Small intestine (tissue), 7 donors: Measurements from ENCODE around the gene FAM131B. TPM values are rescaled to one million over a fixed set of nuclear protein-coding genes. Genes with fewer than 3 reads are reported as not detected.

Experiments
- DNase-seq, 2 donors: peaks; one replicate each; pipeline versions ENCODE4 v3.0.0 to v3.0.0-alpha.2; 2013
- FAIRE-seq: peaks from 2 replicates; lab custom pipeline; 2012; peaks lifted over from hg19 to GRCh38; lab: Jason Lieb, UNC
- H3K27ac ChIP-seq, 3 donors: one replicate each; pipeline ENCODE4 v1.5.1; 2013; ENCODE audit warnings: low read length in 2 of 3, mild to moderate bottlenecking in 2 of 3, control low read depth in 1 of 3, inconsistent platforms in 1 of 3, low read depth in 1 of 3, moderate library complexity in 1 of 3
- H3K27me3 ChIP-seq, 3 donors: one replicate each; pipeline ENCODE4 v1.6.1; 2013; ENCODE audit warnings: low read length in 3 of 3, inconsistent platforms in 1 of 3; ENCODE audit not compliant: control insufficient read depth in 3 of 3, insufficient read depth in 3 of 3
- H3K36me3 ChIP-seq, 3 donors: one replicate each; pipeline ENCODE4 v1.6.1; 2013; ENCODE audit warnings: low read length in 3 of 3, inconsistent platforms in 1 of 3, low read depth in 1 of 3, mild to moderate bottlenecking in 1 of 3, moderate library complexity in 1 of 3; ENCODE audit not compliant: control insufficient read depth in 3 of 3, insufficient read depth in 2 of 3
- H3K4me1 ChIP-seq, 3 donors: one replicate each; pipeline ENCODE4 v1.6.1; 2013; ENCODE audit warnings: low read length in 2 of 3, inconsistent platforms in 1 of 3, low read depth in 1 of 3, mild to moderate bottlenecking in 1 of 3, moderate library complexity in 1 of 3; ENCODE audit not compliant: control insufficient read depth in 3 of 3, insufficient read depth in 2 of 3
- H3K4me3 ChIP-seq, 3 donors: one replicate each; pipeline ENCODE4 v1.5.1; 2013; ENCODE audit warnings: low read length in 3 of 3, control low read depth in 1 of 3, inconsistent platforms in 1 of 3, low read depth in 1 of 3, mild to moderate bottlenecking in 1 of 3, moderate library complexity in 1 of 3
- H3K9me3 ChIP-seq, 2 donors: one replicate each; pipeline ENCODE4 v1.6.1; 2013; ENCODE audit warnings: low read depth in 1 of 2, low read length in 1 of 2; ENCODE audit not compliant: control insufficient read depth in 2 of 2, insufficient read depth in 1 of 2
- WGBS, 3 donors: extraction: QIAGEN DNeasy Blood & Tissue Kit; methylation state at CpG; one replicate each; pipeline ENCODE4 v1.1.7; 2013; 5-methylcytosine and 5-hydroxymethylcytosine counted together
- polyA plus RNA-seq, 4 donors: library from polyadenylated mRNA; stranded (reverse) in 3 of 4; unstranded in 1 of 4; fragments of 200-250 nt in 3 of 4; fragments of 120-200 nt in 1 of 4; gene quantifications; one replicate each; pipeline versions ENCODE4 v1.2.1 to v1.2.3, GENCODE V29; 2013
- donor health status: healthy with polysubstance abuse.
- donor health status: control.
- donor health status: control.
- donor health status: Bipolar disorder and iron deficiency.
- donor health status: healthy.

Gene FAM131B
- polyA plus RNA-seq, 4 donors = 0.54 to 3.3 (median 1.5) TPM; not detected in 1

DNA sequence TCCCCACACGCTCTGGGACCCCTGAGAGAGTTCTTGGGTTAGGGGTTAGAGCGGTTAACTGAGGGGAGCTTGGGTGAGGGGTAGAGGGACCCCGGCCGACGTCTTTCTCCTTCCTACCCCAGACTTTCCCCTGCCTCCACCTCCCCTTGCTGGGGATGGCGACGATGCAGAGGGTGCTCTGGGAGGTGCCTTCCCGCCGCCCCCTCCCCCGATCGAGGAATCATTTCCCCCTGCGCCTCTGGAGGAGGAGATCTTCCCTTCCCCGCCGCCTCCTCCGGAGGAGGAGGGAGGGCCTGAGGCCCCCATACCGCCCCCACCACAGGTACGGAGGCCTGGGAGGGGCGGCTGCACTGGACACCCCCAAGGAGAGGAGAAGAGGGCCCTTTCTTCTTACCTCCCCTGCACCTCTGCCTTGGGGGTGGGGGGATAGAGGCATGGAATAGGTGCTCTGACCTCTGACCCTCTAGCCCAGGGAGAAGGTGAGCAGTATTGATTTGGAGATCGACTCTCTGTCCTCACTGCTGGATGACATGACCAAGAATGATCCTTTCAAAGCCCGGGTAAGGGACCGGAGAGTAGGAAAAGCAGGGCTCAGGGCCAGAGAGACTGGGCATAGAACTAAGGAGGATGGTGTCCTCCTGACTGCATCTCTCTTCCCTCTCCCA, 19.7 kb upstream of the FAM131B start:
- no peaks in the 10 kb centered on the region for H3K9me3 ChIP-seq
- H3K27me3 ChIP-seq = no peaks in the 10 kb centered on the region
- FAIRE-seq (no peak), DNase-seq (no peak)
- H3K4me3 ChIP-seq = peak overlapping the region; percentile 87 to 93 (median 89)
- peaks cover 5 to 48% (median 16%) of the 10 kb centered on the region in 3 donors for H3K4me1 ChIP-seq
- 29 to 53% (median 41%) methylated on average over 20 to 21 of the region's 21 CpGs for WGBS, 3 donors
- H3K36me3 ChIP-seq = peaks cover 0 to 39% (median 0%) of the 10 kb centered on the region in 3 donors
- peak overlapping the region in 2 of 3 donors; percentile 81 to 97 for H3K27ac ChIP-seq

DNA sequence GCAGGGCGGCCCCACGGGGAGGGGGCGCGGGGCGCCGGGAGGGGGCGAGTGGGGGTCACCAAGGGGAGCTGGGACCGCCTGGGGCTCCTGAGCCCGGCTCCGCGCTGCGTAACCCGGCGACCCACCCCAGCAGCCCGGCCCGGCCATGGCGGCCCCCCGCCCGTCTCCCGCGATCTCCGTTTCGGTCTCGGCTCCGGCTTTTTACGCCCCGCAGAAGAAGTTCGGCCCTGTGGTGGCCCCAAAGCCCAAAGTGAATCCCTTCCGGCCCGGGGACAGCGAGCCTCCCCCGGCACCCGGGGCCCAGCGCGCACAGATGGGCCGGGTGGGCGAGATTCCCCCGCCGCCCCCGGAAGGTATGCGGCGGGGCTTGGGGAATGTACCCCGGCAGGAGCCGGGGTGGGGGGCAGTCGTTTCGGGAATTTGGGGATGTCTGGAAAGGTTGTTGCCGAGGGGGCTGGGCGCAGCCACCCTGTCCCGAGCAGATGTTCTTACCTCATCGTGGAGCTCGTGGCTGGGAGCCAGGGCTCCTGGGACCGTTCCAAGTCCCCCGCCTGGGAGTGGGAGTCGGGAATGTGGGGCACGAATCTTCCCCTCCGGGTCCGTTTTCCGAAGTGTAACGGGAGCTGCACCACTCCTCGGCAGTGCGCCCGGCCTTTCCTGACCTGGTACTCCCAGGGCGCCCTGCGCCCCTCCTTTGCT, 19.1 kb upstream of the FAM131B start:
- 2% methylated on average over 37 to 64 of the region's 64 CpGs for WGBS, 3 donors
- Histone ChIP-seq H3K36me3 (peaks cover 0 to 34% (median 0%) of the 10 kb centered on the region in 3 donors), H3K4me1 (peaks cover 5 to 41% (median 16%) of the 10 kb centered on the region in 3 donors), H3K27me3 (no peaks in the 10 kb centered on the region), H3K9me3 (no peaks in the 10 kb centered on the region), H3K4me3 (peak overlapping the region; percentile 87 to 93 (median 89)), H3K27ac (peak overlapping the region; percentile 81 to 97 (median 95))
- DNase-seq (peak; percentile 49 to 74), FAIRE-seq (no peak)

GRCh38 chr7:143380646-143381426, 18.3 kb upstream of the FAM131B start, which contains the start of gene ZYX:
Gene ZYX, plus strand, starts transcription at chr7:143381345. Its CDS starts 227 bp downstream, at chr7:143381572.
- Histone ChIP-seq H3K9me3 (no peaks in the 10 kb centered on the region), H3K4me3 (peak within 1 kb of the TSS; percentile 87 to 93 (median 89)), H3K36me3 (peaks cover 0 to 27% (median 0%) of the 10 kb centered on the region in 3 donors), H3K4me1 (peaks cover 6 to 34% (median 16%) of the 10 kb centered on the region in 3 donors), H3K27me3 (no peaks in the 10 kb centered on the region), H3K27ac (peak within 1 kb of the TSS; percentile 95 to 98 (median 97))
- FAIRE-seq (no peak), DNase-seq (peak; percentile 92 to 96)
- 0 to 1% (median 1%) methylated on average over 27 to 72 of the region's 72 CpGs for WGBS, 3 donors

DNA sequence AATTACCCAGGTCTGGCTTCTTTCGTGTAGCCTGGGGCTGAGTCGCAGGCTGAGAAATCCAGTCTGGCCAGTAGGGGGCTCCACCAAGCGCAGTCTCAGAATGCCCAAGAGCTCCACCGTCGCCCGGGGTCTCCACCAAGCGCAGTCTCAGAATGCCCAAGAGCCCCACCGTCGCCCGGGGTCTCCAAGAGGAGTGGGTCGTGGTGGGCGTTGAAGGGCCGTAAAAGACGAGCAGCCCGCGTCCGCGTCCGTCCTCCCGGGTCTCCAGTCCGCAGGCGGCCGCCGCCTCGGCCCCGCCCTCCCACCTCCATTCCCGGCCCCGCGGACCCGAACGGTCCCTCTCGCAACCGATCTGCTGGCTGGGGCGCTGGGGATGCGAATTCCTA, 17.7 kb upstream of the FAM131B start:
- Histone ChIP-seq H3K4me1 (peaks cover 6 to 30% (median 16%) of the 10 kb centered on the region in 3 donors), H3K36me3 (peaks cover 0 to 24% (median 0%) of the 10 kb centered on the region in 3 donors), H3K27me3 (no peaks in the 10 kb centered on the region), H3K27ac (peak overlapping the region; percentile 95 to 98 (median 97)), H3K9me3 (no peaks in the 10 kb centered on the region), H3K4me3 (peak overlapping the region; percentile 87 to 93 (median 89))
- DNase-seq (peak; percentile 86 to 95), FAIRE-seq (no peak)
- WGBS, 3 donors = 0% methylated on average over 20 to 35 of the region's 35 CpGs

GRCh38 chr7:143379611-143380259, 17.2 kb upstream of the FAM131B start:
- H3K27ac ChIP-seq = peak overlapping the region; percentile 5 to 98 (median 84)
- peaks cover 0 to 20% (median 0%) of the 10 kb centered on the region in 3 donors for H3K36me3 ChIP-seq
- H3K4me3 ChIP-seq = peak overlapping the region in 2 of 3 donors; percentile 87 to 89
- H3K9me3 ChIP-seq = no peaks in the 10 kb centered on the region
- no peaks in the 10 kb centered on the region for H3K27me3 ChIP-seq
- no peak for FAIRE-seq
- 15 to 29% (median 19%) methylated on average over 15 of the region's 15 CpGs for WGBS, 3 donors
- peaks cover 6 to 25% (median 14%) of the 10 kb centered on the region in 3 donors for H3K4me1 ChIP-seq
- DNase-seq = no peak

DNA sequence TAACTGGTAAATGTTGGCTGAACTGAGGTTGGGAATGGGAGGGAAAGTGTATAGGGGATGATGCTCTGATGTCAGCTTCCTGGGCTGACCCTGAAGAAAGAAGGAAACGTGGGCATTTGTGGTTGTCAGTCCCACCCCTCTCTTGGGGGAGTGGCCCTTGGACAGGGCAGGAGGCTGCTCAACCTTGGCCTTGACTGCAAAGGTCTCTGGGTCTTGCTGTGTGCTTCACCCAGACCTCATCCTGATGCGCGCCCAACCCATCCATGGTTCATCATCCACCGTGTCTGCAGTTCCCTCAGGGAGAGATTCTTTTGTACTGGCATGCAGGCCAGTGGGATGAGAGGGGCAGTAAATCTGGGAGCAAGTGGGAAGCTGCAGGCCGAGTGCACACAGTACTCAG, 13.9 kb upstream of the FAM131B start:
- 70 to 74% (median 72%) methylated on average over 5 of the region's 5 CpGs for WGBS, 3 donors
- H3K4me1 ChIP-seq = peaks cover 2 to 6% (median 5%) of the 10 kb centered on the region in 3 donors
- DNase-seq = no peak
- no peak for FAIRE-seq
- H3K36me3 ChIP-seq = no peaks in the 10 kb centered on the region
- H3K27ac ChIP-seq = no peak overlapping the region
- H3K4me3 ChIP-seq = no peak overlapping the region
- no peaks in the 10 kb centered on the region for H3K9me3 ChIP-seq
- no peaks in the 10 kb centered on the region for H3K27me3 ChIP-seq

DNA sequence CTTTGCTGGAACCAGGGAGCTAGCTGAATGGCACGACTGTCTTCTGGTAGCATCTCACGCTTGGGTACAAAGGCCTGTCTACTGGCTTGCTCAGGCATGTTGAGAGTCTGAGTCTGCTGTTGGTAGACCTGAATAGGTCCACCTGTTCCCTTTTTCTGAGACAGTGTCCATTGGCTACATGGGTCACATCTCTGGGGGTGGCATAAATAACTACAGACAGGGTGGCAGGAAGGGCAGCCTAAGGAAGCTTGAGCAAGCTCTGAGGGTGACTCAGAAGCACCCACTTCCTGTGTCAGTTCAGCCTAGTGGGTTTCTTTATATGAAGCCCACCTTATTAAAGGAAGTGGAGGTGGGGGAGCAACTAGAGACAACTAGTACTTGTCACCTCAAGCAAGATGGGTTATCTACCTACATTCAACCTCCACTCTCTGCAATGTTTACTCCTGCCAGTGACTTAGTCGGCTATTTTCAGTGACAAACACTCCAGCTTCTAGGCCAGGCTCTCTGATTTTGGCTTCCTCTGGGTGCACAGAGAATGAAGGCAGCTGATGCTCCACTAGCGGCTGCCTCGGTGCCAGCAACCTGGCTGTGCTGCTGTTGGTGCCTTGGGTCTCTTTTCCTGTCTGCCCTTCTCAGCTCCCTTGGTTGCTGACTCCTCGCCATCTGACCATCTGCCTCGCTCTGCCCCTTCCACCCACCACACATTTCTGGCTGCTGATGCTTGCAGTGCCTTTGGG, 13.0 kb upstream of the FAM131B start:
- H3K4me3 ChIP-seq = no peak overlapping the region
- DNase-seq (peak in 1 of 2 donors; percentile 38), FAIRE-seq (no peak)
- peaks cover 2 to 6% (median 5%) of the 10 kb centered on the region in 3 donors for H3K4me1 ChIP-seq
- H3K9me3 ChIP-seq = no peaks in the 10 kb centered on the region
- WGBS, 3 donors = 78 to 88% (median 82%) methylated on average over 7 of the region's 7 CpGs
- no peaks in the 10 kb centered on the region for H3K27me3 ChIP-seq
- H3K27ac ChIP-seq = peak overlapping the region in 1 of 3 donors; percentile 29
- no peaks in the 10 kb centered on the region for H3K36me3 ChIP-seq
